HepG2 (cell line): ENCODE data around the gene DFFA. TPM values are rescaled to one million over a fixed set of nuclear protein-coding genes. Genes with fewer than 3 reads are reported as not detected.

Experiments
- ATAC-seq: fragments of 200-7000 bp; cut with Tn5 transposase; 3 replicates; pipeline ENCODE4 v1.9.1; 2020; ENCODE audit warnings: mild to moderate bottlenecking, moderate library complexity
- BruUV-seq: library from RNA; stranded (reverse); fragments of 400-500 nt; replicated peaks from 2 replicates; lab custom pipeline; 2021; lab: Mats Ljungman, UMichigan
- CTCF ChIA-PET: fragments of 300-600 bp; formaldehyde crosslinking; extraction: SDS; loops from one replicate; lab custom pipeline; 2021; ENCODE audit warnings: low total read pairs, inconsistent platforms, low intra/inter-chr PET ratio; lab: Yijun Ruan, JAX
- POLR2A ChIA-PET: fragments of 350-600 bp; sonication (Branson Sonifier 250); formaldehyde crosslinking; loops from one replicate; lab custom pipeline; 2020; ENCODE audit warnings: antibody characterized with exemption, inconsistent platforms; lab: Yijun Ruan, JAX
- DNase-seq: peaks from one replicate; pipeline ENCODE4 v3.0.0-alpha.2; 2015; ENCODE audit warnings: low spot score
- FAIRE-seq: peaks from 3 replicates; lab custom pipeline; 2011; peaks lifted over from hg19 to GRCh38; lab: Jason Lieb, UNC
- H2AFZ ChIP-seq: one replicate; pipeline ENCODE4 v1.6.1; 2011; ENCODE audit warnings: low read length, inconsistent platforms
- H3K27ac ChIP-seq: fragments of 300-600 bp; 3 replicates; pipeline ENCODE4 v1.8.0; 2011; ENCODE audit warnings: mixed run types, mild to moderate bottlenecking, mixed read lengths, low read length, inconsistent platforms; ENCODE audit not compliant: insufficient read depth; ENCODE audit errors: extremely low read length
- H3K27me3 ChIP-seq, 2 experiments: fragments of 200-600 bp in 1 of 2; 2 replicates in 1 of 2; 3 replicates in 1 of 2; pipeline versions ENCODE4 v1.6.0 to v1.8.0; 2011; ENCODE audit warnings: low read length in 2 of 2, mild to moderate bottlenecking in 2 of 2, moderate library complexity in 2 of 2, inconsistent platforms in 1 of 2; ENCODE audit not compliant: insufficient read depth in 2 of 2, control insufficient read depth in 1 of 2
- H3K36me3 ChIP-seq, 2 experiments: fragments of 200-600 bp in 1 of 2; replicated peaks in 1 of 2; 2 replicates in 1 of 2; 3 replicates in 1 of 2; pipeline versions ENCODE4 v1.5.1 to v1.8.0; 2011; ENCODE audit warnings: low read length in 2 of 2, inconsistent platforms in 1 of 2; ENCODE audit not compliant: insufficient read depth in 2 of 2, control insufficient read depth in 1 of 2
- H3K4me1 ChIP-seq: 2 replicates; pipeline ENCODE4 v1.5.1; 2012; ENCODE audit warnings: low read length, inconsistent platforms; ENCODE audit not compliant: insufficient read depth
- H3K4me2 ChIP-seq: 2 replicates; pipeline ENCODE4 v1.6.0; 2011; ENCODE audit warnings: low read depth, low read length, inconsistent platforms
- H3K4me3 ChIP-seq, 3 experiments: fragments of 200-600 bp in 1 of 3; sonication (generic), shearing (Covaris generic) in 1 of 3; replicated peaks in 1 of 3; 2 replicates each; pipeline ENCODE4 v1.5.1; 2011 to 2016; ENCODE audit warnings: low read length in 3 of 3, inconsistent platforms in 2 of 3, low read depth in 2 of 3, mild to moderate bottlenecking in 2 of 3, control low read depth in 1 of 3, mixed read lengths in 1 of 3; ENCODE audit not compliant: insufficient read depth in 1 of 3
- H3K79me2 ChIP-seq: one replicate; pipeline ENCODE4 v1.6.1; 2011; ENCODE audit warnings: low read length, inconsistent platforms; ENCODE audit not compliant: insufficient read depth
- H3K9ac ChIP-seq: 2 replicates; pipeline ENCODE4 v1.6.0; 2011; ENCODE audit warnings: mild to moderate bottlenecking, low read depth, low read length, inconsistent platforms; ENCODE audit not compliant: insufficient read depth
- H3K9me3 ChIP-seq: 2 replicates; pipeline ENCODE4 v1.5.1; 2012; ENCODE audit warnings: mild to moderate bottlenecking, low read length
- H4K20me1 ChIP-seq: 2 replicates; pipeline ENCODE4 v1.6.0; 2011; ENCODE audit warnings: inconsistent platforms, mild to moderate bottlenecking, low read length, moderate library complexity; ENCODE audit not compliant: insufficient read depth
- CCDC6 ChIP-seq: sonication (generic); formaldehyde crosslinking; IDR thresholded peaks from 2 replicates; pipeline ENCODE4 v1.8.1; 2022; ENCODE audit warnings: mild to moderate bottlenecking, missing genetic modification reagents, moderate library complexity
- HMGXB4 ChIP-seq, 2 experiments: sonication (generic) in 1 of 2; formaldehyde crosslinking in 1 of 2; IDR thresholded peaks; 2 replicates each; pipeline versions ENCODE4 v1.4.0 to v1.6.1; 2018 to 2020; ENCODE audit warnings: missing genetic modification reagents in 2 of 2, borderline replicate concordance in 1 of 2, low read depth in 1 of 2, mild to moderate bottlenecking in 1 of 2, missing biosample characterization in 1 of 2
- IKZF1 ChIP-seq: fragments of 450-650 bp; IDR thresholded peaks from 2 replicates; pipeline ENCODE4 v1.7.1; 2016
- IRF1 ChIP-seq: sonication (generic); formaldehyde crosslinking; IDR thresholded peaks from 2 replicates; pipeline ENCODE4 v1.4.0; 2020; ENCODE audit warnings: low read depth, mild to moderate bottlenecking, missing genetic modification reagents
- KLF16 ChIP-seq, 2 experiments: sonication (generic) in 1 of 2; formaldehyde crosslinking in 1 of 2; IDR thresholded peaks; 2 replicates each; pipeline versions ENCODE4 v1.6.1 to v1.8.0; 2016 to 2023; ENCODE audit warnings: missing genetic modification reagents in 2 of 2, missing compliant biosample characterization in 1 of 2
- NR2F1 ChIP-seq, 2 experiments: fragments of 450-650 bp in 1 of 2; formaldehyde crosslinking in 1 of 2; IDR thresholded peaks; 2 replicates each; pipeline versions ENCODE4 v1.5.0 to v1.6.1; 2016 to 2020; ENCODE audit warnings: mild to moderate bottlenecking in 1 of 2, missing compliant biosample characterization in 1 of 2, missing genetic modification reagents in 1 of 2, moderate library complexity in 1 of 2
- RFX3 ChIP-seq: IDR thresholded peaks from 2 replicates; pipeline ENCODE4 v1.6.1; 2016; ENCODE audit warnings: missing biosample characterization, missing genetic modification reagents
- SMAD9 ChIP-seq: sonication (generic); formaldehyde crosslinking; IDR thresholded peaks from 2 replicates; pipeline ENCODE4 v1.5.1; 2020; ENCODE audit warnings: mild to moderate bottlenecking, missing genetic modification reagents
- ZBTB26 ChIP-seq: IDR thresholded peaks from 2 replicates; pipeline ENCODE4 v1.6.1; 2016; ENCODE audit warnings: missing compliant biosample characterization, missing genetic modification reagents, borderline replicate concordance
- ZBTB7B ChIP-seq: sonication (generic); formaldehyde crosslinking; IDR thresholded peaks from 2 replicates; pipeline ENCODE4 v1.4.0; 2020; ENCODE audit warnings: missing genetic modification reagents
- ZNF335 ChIP-seq: sonication (generic); formaldehyde crosslinking; IDR thresholded peaks from 2 replicates; pipeline ENCODE4 v1.4.0; 2020; ENCODE audit warnings: missing genetic modification reagents
- ZNF33A ChIP-seq: sonication (generic); formaldehyde crosslinking; IDR thresholded peaks from 2 replicates; pipeline ENCODE4 v1.5.1; 2020; ENCODE audit warnings: missing genetic modification reagents, mild to moderate bottlenecking, moderate library complexity, borderline replicate concordance
- ZNF441 ChIP-seq: sonication (generic); formaldehyde crosslinking; IDR thresholded peaks from 2 replicates; pipeline ENCODE4 v1.7.0; 2021; ENCODE audit warnings: missing genetic modification reagents, borderline replicate concordance
- ZNF572 ChIP-seq: sonication (generic); formaldehyde crosslinking; IDR thresholded peaks from 2 replicates; pipeline ENCODE4 v1.5.1; 2020; ENCODE audit warnings: mild to moderate bottlenecking, missing genetic modification reagents
- ZNF768 ChIP-seq: sonication (generic); formaldehyde crosslinking; IDR thresholded peaks from 2 replicates; pipeline ENCODE4 v1.4.0; 2020; ENCODE audit warnings: missing genetic modification reagents
- ZSCAN5A ChIP-seq: sonication (generic); formaldehyde crosslinking; IDR thresholded peaks from 2 replicates; pipeline ENCODE4 v1.8.0; 2022; ENCODE audit warnings: mild to moderate bottlenecking, missing genetic modification reagents, borderline replicate concordance
- WGBS: methylation state at CpG from one replicate; pipeline ENCODE4 v1.1.6; 2017; ENCODE audit warnings: low lambda C conversion rate; 5-methylcytosine and 5-hydroxymethylcytosine counted together
- in situ Hi-C: cut with HindIII; loops from 2 replicates; pipeline ENCODE4 v1.10.0; 2017; ENCODE audit warnings: low pct_unique_long_range_greater_than_20kb; ENCODE audit not compliant: extremely low pct_ligation_motif_present
- intact Hi-C: fragments of 100-400 bp; cut with micrococcal nuclease; formaldehyde crosslinking; loops from one replicate; pipeline ENCODE4 v1.10.0; 2022; ENCODE audit not compliant: unreplicated experiment
- polyA plus RNA-seq, 8 experiments: library from polyadenylated mRNA; depleted of rRNA in 3 of 8; stranded (reverse) in 7 of 8; unstranded in 1 of 8; fragments of >200 nt; fragmentation: Illumina TruSeq in 4 of 8; extraction: Trizol in 4 of 8; gene quantifications; 2 replicates each; pipeline versions ENCODE4 v1.2.1 to v1.2.3, GENCODE V29; 2011 to 2016; ENCODE audit warnings: low read depth in 4 of 8, missing spikeins in 1 of 8, mixed read lengths in 1 of 8; ENCODE audit not compliant: insufficient read depth in 1 of 8
- total RNA-seq, 5 experiments: library from RNA; depleted of rRNA; stranded (reverse); fragments of >200 nt; fragmentation: Illumina TruSeq; extraction: Trizol; gene quantifications; 2 replicates each; pipeline ENCODE4 v1.2.3, GENCODE V29; 2016; ENCODE audit warnings: low read depth in 1 of 5

Gene DFFA
- total and polyA plus RNA-seq, 2 of the 13 experiments (the other 11 are each of a cell fraction or from before 2014, with no cell fraction given), result 16.5 to 33.9 TPM

GRCh38 chr1:10490286-10490970, 18.1 kb upstream of the DFFA start:
- Histone ChIP-seq H3K9ac (no peak overlapping the region), H3K27ac (no peak overlapping the region), H4K20me1 (peaks cover 37% of the 10 kb centered on the region), H3K9me3 (no peaks in the 10 kb centered on the region; the same call in 1 of the 2 replicates), H3K36me3 (peaks cover 0 to 3% of the 10 kb centered on the region in 2 experiments; a peak in 1 of 5 replicates), H3K79me2 (peaks cover 41% of the 10 kb centered on the region), H3K4me3 (no peak overlapping the region), H2AFZ (no peak overlapping the region), H3K27me3 (no peaks in the 10 kb centered on the region), H3K4me1 (peaks cover 34% of the 10 kb centered on the region), H3K4me2 (no peak overlapping the region)
- FAIRE-seq (no peak), ATAC-seq (no peak), DNase-seq (no peak)
- intact Hi-C loops, result no loop called here
- TF ChIP-seq HMGXB4 (CRISPR knock-in tag; IDR thresholded peaks at IDR 0.05; ENCODE audit: borderline replicate concordance in 1 of 2, low read depth in 1 of 2) (no peak), KLF16 (CRISPR knock-in tag; IDR thresholded peaks at IDR 0.05) (no peak), NR2F1 (CRISPR knock-in tag; IDR thresholded peaks at IDR 0.05) (no peak), IKZF1 (no peak), ZSCAN5A (CRISPR knock-in tag) (no peak), ZBTB26 (no peak), ZBTB7B (CRISPR knock-in tag) (no peak), ZNF441 (CRISPR knock-in tag) (no peak), SMAD9 (CRISPR knock-in tag) (no peak), RFX3 (CRISPR knock-in tag) (no peak), ZNF335 (no peak), ZNF572 (no peak), ZNF768 (no peak), ZNF33A (CRISPR knock-in tag) (no peak), CCDC6 (CRISPR knock-in tag) (no peak), IRF1 (no peak)
- no TSS peak for BruUV-seq
- POLR2A ChIA-PET, result no interaction called here
- CTCF ChIA-PET, result no interaction called here
- in situ Hi-C loops, result no loop called here
- WGBS, result 86% methylated on average over 9 of the region's 12 CpGs
